GM21381 (cell line): ENCODE results near the gene COX7A2L.
"Not testable (repeated sequence)": the region's sequence is repeated elsewhere in the genome, so short reads cannot be mapped to it uniquely, and the experiment has no call there.

Source experiments
- ATAC-seq: cut with Tn5 transposase; IDR thresholded peaks from one replicate; pipeline ENCODE4 v1.9.1; 2021; ENCODE audit warnings: mild to moderate bottlenecking, moderate library complexity; ENCODE audit not compliant: unreplicated experiment

The COX7A2L gene

GRCh38 chr2:42368817-42369531, 8.0 kb upstream of the COX7A2L start:
- no peak for ATAC-seq

- no peak for ATAC-seq
Measured at GRCh38 chr2:42367835-42368234, 6.8 kb upstream of the COX7A2L start.

GRCh38 chr2:42366411-42366810, 5.4 kb upstream of the COX7A2L start:
- no peak for ATAC-seq

- no peak for ATAC-seq
Measured at GRCh38 chr2:42364658-42365057, 3.6 kb upstream of the COX7A2L start.

DNA sequence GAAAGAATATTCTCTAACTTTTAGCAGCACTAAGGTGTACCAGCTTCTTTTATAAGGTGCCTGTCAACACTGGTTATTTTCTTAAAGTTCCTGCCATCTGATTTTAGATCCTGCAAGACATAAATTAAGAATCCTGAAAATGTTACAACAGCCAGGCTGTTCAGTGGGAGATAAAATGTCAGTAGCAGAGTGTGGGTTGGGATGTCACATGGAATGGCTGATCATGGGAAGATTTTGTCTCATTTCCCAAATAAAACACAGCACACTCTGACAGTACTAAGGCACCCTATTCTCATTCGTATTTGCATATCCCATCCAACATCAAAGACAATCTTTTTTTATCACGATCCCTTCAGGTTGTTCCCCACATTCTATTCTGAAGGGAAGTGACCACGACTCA, 2.4 kb upstream of the COX7A2L start:
- no peak for ATAC-seq

- no peak for ATAC-seq
Measured at GRCh38 chr2:42361728-42362283, 789 bp upstream of the COX7A2L start.

DNA sequence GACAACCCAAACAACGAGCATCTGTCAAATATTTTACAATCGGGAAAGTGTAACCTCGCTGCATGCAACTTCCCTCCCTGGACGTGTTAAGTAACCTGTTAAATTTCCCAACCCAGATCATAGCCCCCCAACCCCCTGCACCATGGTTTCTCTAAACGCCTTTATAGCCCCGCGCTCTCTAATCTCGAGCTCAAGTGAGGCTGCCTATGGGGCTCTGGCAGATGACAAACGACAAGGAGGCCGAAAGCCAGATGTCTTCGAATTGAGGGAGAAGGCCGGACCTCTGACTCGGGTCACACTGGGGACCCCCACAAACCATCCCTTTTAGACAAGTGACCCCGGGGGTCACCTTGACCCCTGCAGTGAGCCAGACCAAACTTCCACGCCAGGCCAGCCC, 526 bp downstream of the COX7A2L start:
- no peak for ATAC-seq

DNA sequence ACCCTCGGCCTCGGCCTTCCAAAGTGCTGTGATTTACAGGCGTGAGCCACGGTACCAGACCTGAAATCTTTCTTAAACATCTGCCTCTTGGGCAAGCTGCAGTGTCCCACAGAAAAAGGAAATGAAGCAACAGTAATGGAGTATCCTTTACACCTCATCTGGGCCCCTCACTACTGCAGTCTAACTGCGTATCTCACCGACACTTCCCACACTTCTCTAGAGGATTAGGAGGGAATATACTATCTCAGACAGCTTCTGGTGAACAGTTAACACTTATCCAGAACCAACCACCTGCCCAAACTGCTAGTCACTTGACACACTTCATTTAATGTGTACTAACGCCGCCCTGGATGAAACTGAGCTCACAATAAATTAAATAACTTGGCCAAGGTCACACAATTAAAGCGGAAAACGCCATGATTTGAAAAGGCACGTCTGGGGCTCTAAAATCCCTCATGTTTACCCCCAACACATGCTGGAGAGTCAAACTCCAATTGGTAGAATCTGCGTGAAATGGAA, 993 bp downstream of the COX7A2L start:
- ATAC-seq = no peak

GRCh38 chr2:42359304-42359964, 1.6 kb downstream of the COX7A2L start:
- ATAC-seq = no peak

GRCh38 chr2:42353792-42354429, 7.1 kb downstream of the COX7A2L start:
- ATAC-seq = no peak

- no peak for ATAC-seq
Measured at GRCh38 chr2:42351864-42352263, 9.2 kb downstream of the COX7A2L start.

DNA sequence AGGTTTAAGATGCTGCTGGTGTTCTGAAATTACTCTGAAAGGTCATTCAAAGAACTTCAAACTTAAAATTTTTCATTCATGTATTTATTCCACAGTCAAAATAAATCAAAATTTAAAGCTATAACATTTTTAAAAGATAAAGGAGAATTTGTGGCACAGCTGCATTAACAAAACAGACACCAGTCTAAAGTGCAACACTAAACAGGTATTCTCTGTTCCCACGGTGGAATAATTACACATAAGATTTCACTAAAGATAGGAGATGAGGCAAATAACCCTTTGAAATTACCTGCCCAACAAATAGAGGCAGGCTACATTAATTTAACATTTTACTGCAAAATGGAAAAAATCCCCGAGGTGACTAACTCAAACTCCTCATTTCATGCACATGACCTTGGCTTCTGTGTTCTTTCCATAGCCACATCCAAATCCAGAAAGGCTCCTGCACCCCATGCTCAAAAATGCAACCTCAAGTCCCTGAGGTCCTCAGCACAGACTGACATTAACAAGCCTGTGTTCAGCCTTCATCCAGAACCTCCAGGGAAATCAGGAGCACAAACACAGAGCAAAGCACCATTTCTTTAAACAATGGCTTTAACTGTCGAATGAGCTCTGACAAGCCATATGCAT, 10.5 kb downstream of the COX7A2L start:
- ATAC-seq = no peak

DNA sequence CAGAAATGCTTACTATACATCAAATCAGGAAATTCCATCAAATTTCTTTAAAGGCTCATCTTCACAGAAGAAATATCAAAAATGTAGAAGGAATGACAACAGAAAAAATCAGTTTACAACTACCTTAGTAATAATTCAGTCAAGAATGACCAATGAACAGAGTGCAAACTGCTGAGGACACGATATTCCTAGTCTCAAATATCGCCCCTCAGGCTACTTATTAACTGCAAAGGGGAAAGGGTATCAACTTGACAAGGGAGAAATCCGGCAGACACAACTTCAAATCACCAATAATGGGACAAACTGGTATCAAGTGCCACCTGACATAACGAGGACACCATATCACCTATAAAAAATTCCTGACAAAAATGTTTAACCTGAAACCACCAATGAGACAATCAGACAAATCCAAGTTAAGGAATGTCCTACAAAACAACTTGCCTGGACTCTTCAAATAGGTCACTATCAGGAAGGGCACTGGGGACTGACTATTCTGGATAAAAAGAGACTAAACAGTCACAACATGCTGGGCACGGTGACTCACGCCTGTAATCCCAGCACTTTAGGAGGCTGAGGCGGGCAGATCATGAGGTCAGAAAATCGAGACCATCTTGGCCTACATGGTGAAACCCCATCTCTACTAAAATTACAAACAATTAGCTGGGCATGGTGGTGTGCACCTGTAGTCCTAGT, 12.8 kb downstream of the COX7A2L start:
- no peak for ATAC-seq

GRCh38 chr2:42347518-42347917, 13.5 kb downstream of the COX7A2L start:
- ATAC-seq = not testable (repeated sequence)

DNA sequence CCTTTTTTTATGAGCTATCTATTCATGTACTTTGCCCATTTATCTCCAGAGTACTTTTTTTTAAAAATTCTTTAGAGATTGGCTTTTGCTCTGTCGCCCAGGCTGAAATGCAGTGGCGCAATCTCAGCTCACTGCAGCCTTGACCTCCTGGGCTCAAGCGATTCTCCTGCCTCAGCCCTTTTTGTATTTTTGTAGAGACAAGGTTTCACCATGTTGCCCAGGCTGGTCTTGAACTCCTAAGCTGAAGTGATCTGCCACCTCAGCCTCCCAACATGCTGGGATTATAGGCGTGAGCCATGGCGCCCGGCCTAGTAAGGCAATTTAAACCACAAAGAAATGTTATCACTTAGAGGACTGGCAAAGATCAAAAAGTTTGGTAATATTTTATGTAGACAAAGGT, 14.2 kb downstream of the COX7A2L start:
- not testable (repeated sequence) for ATAC-seq

GRCh38 chr2:42345986-42346385, 15.0 kb downstream of the COX7A2L start:
- no peak for ATAC-seq

GRCh38 chr2:42342795-42343241, 18.2 kb downstream of the COX7A2L start:
- ATAC-seq = no peak

- ATAC-seq = no peak
Measured at GRCh38 chr2:42342061-42342794, 18.8 kb downstream of the COX7A2L start.

GRCh38 chr2:42340938-42341636, 19.9 kb downstream of the COX7A2L start:
- ATAC-seq = no peak
